ENCODE data around the gene CIB4.

Gene CIB4

DNA sequence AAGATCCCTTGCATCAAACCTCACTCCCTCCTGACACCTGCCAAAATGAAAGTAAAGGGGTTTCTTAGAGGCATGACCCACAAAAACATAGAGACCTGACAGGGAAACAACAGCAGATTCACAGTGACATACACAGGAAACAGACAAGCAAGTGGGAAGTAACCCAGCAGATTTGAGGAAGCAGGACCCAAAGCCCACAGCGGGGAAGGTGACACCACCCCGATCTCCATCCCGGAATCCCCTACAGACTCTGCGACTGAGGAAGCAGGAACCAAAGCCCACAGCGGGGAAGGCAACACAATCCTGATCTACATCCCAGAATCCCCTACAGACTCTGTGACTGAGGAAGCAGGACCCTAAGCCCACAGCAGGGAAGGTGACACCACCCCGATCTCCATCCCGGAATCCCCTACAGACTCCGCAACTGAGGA lies 21.6 kb downstream of the CIB4 start:
- DNase-seq = no peak

DNA sequence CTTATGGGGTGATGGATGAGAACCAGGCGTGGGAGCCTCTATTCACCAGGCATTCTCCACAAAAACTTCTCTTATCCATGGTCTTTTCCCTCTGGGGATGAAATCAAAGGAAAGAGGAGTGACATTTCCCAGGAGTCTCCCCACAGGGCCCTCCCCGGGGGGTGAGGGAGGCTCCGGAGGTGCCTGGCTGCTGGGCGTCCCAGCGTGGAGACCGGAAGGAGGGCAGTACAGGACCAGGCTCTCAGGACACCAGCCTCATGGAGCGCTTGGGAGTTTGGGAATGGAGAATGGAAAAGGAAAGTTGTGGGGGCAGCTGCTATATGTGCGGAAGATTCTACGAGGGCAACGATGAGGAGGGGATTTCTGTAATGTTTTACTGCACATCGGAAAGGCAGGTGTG lies 22.1 kb downstream of the CIB4 start:
- no peak for DNase-seq

DNA sequence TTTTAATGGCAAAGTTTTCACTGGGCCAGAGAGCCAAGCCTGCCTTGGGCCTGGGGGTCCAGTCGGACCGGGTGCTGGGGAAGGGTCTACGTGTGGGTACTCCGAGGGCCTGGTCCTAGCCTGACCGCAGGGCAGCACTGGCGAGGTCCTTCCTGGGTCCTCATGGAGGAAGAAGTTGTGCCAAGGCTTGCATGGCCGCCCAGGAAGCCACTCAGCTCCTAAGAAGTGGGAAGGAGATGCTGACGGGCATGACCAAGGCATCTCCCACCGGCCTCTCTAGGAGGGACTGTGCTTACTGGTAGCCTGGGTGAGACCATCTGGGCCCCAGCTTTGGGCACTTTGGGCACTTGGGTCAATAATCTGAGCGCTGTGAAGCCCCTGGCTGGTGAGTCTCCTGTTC lies 22.6 kb downstream of the CIB4 start:
- DNase-seq = no peak

DNA sequence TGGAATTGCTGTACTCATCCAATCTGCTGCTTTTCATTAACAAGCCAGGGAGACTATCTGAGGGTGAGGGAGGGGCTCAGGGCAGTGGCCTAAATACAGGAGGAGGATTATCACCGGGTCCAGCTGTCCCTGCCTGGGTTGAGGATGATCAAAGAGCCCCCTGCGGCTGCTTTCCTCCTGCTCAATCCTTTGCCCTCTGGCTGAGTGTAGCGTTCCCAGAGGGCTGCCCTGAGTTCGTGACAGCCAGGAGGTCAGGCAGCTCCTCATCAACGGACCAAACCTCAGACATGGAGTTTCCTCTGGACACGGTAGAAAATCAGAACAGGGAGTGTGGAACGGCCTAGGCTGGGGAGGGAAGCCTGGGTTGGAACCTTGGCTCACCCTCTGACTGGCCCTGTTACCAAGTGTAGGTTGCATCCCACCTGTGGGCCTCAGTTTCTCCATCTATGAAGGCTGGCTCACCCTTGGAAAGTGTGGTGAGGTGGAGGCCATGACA lies 23.5 kb downstream of the CIB4 start:
- DNase-seq = no peak

DNA sequence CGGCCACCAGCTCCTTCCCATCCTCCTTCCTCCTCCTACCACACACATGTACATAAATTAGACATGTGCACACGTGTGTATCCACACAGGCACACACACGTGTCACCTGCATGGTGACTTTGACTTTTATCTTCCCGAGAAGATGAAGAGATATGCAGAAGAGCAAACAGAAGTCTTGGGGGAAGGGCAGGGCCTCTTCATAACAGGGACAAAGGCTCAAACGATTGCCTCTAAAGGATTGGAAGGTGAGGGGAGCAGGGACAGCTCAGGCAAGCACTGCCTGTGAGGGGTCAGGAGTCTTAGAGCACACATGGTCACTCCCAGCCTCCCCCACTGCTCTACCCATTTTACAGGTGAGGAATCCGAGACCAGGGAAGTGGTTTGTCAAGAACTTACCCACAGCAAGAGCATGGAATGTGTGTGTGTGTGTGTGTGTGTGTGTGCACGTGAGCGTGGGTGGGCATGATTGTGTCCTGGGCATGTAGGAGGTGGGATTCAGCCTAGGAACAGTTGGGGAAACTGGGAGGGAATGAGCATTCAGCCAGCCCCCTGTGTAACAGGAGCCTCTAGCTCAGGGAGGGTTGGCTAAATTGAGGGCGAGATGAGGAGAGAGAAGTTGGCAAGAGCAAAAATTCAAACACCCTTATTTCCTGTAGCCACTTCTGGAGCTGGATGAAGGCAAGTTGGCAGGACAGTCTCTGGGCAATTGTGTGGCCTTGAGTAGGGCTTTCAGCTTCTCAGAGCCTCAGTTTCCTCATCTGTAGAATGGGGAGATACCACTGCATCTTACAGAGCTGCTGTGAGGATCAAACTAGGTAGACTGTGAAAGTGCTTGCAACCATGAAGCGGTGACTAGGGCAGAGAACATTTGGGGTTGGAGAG lies 24.2 kb downstream of the CIB4 start:
- no peak for DNase-seq

DNA sequence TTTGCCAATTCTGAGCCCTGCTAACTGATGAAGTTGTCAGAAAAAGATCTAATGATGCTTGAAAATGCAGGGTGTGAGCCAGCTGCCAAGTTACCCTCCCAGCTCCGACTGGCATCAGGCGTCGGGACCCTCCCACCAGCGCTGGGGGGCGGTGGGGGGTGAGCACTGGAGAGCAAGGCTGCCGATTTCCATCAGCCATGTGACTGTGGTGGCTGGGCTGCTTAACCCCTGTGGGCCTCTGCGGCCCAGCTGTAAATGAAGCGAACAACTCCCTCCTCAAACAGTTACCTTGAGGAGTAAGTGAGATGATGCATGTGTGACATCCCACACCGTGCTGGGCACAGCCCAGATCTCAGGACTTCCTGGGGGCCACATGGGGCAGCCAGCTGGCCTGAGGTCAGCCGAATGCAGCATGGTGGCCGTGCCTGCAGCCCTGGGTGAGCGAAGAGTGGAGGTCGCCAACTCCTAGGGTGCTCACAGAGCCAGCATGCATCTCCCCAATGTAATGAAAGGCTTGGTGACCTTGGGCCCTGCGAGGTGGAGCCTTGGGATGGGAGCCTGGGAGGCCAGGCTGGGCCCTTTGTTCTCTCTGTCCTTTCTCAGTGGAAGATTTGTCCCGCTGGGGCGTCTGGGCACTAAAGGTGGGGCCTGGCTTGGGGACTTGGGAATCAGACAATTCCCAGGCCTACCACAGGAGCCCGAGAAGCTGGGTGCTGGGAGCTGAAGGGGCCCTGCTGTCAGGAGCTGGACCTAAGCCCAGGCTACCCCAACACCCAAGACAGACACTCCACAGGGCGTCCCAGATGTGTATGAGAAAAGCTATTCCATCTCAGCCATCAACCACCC lies 25.1 kb downstream of the CIB4 start:
- DNase-seq = no peak

DNA sequence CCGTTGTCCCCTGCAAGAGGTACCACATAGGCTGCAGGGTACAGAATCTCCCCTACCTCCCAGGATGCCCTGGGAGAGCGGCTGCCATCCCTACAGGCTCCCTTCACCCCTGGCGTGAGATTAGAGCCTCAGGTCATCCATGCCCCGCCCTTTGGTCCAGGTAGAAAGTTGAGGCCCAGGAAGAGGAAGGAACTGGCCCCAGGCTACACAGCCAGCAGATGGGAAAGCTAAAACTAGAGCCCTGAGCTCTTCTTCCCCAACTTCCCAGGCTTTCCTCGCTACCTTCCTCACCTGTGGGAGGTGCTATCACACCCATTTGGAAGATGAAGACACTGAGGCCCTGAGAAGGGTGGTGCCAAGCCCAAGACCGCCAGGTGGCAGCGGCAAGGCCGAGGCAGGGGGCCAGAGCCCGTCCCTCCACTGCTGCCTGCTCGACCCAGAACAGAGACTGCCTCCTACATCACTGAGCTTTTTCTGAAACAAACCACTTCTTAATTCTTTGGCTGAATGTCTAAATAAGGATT lies 25.8 kb downstream of the CIB4 start:
- no peak for DNase-seq

DNA sequence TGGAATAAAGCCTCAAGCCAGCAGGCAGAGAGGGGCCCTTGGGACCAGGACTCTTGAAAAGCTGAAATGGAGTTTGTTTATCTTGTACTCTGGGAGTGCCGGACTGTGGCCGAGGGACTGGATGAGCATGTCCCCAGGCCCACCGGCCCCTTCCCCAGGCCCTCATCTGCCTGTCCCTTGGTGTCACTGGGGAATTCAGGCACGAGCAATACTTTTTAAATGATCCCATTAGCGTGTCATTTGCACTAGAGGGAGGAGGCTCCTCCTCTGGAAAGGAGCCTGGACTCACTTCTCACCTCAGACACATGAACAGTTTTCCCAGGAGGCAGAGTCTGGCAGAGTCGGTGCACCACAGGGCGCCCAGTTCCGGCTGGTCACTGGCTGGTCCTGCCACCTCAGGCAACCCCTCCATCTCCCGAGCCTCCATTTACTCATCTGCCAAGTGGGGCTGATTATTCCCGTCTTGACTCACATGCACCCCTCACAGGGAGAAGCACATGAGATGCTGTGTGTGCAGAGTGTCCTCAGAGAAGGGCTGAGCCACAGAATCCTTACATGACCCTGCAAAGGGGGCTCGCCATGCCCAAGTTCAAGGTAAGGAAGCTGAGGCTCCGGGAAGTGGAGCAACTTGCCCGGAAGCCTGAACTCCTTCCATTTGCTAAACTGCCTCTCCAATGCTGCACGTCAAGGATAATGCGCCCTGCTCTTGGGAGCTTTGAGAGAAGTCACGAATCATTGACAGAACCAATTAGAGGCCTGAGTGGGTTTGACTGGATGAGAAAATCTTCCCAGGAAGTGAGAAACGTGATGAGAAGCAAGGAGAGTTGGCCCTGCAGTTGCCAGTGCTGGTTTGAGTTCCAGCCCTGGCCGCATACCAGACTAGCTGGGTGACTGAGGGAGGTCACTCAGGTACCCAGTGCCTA lies 26.7 kb downstream of the CIB4 start:
- DNase-seq = no peak

DNA sequence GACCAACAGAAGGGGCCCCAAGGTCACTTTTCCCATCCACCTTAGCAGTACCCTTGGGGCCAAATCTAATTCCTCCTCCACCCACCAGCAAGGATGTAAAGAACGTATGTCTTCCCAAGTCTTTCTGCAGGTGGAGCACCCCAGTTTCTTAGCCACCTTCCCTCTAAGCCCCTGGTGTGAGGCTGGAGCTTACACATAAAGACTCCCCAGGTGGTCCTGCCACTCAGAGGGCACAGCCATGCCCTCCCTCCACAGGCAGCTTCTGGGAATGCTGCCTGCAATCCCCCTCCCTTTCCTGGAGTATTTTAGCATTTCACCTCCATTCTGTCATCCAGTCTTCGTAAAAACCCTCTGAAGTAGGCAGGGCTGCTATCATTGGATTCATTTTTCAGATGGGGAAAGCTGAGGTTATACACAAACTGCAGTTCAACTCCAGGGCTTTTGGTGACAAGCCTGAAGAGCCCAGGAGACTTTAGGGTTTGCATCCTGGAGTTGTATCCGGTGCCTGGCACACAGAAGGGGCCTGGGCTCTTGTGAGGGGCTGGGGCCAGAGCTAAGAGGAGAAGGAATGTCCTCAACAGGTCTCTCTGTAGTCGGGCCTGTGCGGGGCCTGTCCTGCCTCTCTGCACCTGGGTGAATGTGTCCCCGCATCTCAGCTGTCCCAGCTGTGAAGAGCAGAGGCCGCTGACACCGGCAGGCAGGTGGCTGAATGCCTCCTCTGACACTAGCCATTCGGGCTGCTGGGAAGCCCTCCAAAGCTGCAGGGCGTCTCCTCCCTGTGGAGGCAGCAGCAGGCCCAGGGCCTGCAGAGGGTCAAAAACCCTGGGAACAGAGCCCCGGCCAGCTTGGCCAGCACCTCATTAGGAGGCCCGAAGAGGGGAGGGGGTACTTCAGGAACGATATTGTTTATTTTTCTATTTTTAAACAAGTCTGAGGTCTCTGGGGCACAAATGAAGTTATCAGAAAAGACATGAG lies 27.6 kb downstream of the CIB4 start:
- peak; percentile 58 to 69 for DNase-seq

DNA sequence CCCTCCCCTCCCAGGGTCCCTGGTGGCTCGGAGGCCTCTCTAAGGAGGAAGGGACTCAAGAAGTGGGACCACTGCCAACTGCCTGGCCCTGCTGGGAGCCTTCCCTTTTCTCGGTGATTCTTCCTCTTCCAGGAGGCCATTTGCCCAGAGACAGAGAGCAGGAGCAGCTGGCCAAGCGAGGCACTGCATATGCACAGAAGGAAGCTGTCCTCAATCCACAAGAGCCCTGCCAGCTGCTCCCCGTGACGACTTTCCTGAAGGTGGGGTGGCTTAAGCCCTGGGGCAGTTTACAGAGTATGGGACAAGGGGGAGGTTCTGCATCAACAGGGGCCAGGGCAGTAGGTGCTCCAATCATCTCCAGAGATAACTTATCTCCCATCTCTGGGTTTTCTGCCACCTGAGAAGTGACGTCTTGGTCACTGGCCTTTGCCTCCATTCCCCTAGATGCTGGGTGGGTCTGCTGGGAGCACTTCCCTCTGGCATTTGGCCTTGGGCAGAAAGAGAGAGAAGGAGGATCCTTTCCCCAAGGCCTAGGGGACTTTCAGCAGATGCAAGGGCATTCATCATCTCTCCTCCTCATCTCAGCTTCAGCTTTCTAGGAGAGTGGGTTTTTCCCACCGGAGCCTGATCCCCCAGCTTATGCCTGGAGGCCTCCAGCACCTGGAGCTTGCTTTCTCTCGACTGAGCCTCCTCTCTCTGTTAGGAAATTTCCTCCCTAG lies 28.5 kb downstream of the CIB4 start:
- DNase-seq = peak; percentile 50 to 65

DNA sequence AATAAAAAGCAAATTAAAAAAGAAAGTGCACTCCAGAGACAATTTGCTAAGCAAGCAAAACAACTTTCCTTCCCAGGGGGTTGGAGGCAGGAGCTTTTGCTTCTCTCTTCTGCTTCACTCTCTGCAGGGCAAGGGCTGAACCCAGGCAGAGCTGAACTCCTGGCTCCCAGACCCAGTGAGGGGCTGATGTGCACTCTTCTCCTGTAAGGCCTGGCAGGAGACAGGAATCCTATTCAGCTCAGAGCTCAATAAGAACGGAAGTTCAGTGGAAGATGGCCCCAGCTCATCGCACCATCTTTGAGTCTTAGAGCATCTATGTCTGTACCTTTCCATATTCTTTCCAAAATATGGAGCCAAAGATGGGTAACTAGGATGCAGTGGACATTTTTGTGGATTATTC lies 29.1 kb downstream of the CIB4 start:
- no peak for DNase-seq

DNA sequence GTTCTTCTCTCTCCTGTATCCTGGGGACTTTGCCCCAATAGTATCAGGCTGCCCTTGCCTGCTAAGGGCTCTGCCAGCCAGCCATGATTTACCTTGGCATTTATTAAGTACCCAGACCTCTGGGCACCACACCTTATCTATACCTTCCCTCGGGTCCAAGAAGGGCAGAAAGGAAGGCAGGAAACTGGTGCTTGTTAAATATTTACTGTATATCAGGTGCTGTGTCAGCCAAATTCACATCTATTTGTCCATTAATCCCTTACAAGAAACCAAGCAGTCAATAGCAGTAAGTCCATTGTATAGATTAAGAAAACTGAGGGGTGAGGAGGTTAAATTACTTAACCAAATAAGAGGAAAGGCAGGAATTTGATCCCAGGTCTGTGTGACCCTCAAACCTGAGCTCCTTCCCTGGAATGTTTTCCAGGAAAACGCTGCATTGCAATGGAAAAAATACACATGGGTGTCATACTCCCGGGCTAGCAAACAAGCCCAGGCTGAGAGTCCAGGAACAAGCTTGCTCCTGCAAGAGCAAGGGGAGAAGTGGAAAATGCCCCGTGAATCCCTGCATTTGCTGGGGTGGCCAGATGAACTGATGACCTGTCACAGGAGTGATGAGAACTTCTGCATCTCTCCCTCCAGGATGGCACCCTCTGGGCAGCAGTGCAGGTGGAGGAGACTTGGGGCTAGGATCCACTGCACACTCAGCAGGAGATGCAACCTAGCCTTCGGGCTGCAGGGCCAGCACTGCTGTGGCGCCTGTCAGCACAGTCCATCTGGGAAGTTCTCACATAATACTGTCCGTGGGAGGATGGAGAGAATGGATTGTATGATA lies 30.4 kb downstream of the CIB4 start:
- DNase-seq = no peak

DNA sequence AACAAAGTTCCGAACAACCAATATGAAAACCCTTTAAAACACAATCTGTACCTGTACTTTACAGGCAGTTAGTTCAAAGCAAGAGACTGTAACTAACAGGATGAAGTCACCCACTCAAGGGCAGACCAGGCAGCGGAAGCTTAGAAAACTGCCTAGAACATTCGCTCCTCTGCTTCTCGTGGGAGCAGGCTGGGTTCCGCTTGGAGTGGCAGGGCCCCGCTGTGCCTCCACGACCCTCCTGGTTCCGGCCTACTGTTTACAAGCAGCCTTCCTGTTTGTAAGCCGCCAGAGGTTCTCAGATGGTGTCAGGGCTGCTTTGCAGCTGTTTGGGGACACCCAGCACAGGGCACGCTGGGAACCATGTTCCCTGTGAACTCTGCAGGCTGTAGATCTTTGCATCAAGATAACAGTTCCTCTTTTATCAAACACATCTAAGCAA lies 31.3 kb downstream of the CIB4 start:
- DNase-seq = no peak

DNA sequence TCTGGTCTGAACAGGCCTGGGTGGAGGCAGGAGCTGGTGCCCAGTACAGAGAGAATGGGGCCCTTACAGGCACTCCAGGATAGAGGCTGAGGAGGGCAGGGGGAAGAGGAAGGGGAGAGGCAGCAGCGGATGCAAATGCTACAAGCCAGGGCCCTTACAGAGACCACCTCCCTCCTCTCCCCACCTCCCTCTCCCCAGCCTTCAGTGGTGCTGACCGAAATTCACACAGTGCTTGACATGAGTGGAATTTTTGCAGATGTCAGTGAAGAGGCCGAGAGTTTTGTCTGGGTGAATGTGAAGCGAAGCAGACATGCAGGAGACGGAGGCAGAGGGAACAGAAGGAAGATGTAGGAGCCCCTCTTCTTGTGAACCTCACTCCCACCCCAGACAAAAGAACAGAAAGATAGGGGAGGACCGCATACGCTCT lies 31.9 kb downstream of the CIB4 start:
- no peak for DNase-seq

DNA sequence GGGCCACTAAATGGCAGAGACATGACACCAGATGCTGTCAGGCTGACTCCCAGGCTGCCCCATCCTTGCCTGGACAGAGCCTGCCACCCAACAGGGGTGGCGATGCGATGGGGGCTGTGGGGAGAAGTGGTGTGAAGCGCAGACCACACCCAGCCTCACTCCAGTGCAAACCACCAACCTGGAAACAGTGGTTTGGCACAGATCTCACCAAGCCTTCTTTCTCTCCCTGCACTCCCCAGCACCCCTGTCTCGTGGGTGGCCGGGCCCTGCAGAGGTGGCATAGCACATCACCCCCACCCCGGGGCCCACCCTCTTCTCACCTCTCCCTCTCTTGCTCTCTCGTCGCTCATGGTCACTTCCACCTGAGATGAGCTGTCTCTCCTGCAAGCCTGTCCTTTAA lies 32.6 kb downstream of the CIB4 start:
- no peak for DNase-seq

DNA sequence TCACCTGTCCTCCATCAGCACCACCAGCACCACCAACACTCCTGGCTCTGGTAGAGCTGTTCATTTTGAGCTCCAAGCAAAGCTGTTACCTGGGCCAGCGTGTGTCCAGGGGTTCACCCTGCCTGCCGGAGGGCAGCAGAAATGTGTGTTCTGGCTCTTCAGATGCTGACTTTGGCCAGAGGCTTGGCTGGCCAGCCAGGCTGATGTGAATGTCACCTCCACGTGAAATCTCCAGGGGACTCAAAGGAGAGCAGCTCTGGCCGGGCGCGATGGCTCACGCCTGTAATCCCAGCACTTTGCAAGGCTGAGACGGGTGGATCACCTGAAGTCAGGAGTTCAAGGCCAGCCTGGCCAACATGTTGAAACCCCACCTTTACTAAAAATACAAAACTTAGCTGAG lies 33.5 kb downstream of the CIB4 start:
- no peak for DNase-seq

DNA sequence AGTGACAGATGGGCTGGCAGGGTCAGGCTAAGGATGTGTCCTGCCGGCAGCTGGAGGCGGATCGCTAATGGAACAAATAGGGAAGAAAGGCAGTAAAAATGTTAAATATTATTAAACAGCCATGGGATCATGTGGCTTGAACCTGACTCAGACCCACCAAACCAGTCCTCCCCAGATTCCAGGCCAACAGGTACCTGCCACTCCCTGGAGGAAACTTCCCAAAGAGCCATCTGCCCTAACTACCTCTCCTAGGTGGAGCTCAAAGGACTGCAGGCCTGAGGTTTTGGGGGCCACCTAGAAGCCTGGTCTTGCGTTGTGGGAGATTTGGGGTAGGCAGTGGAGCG lies 34.3 kb downstream of the CIB4 start:
- DNase-seq = no peak

DNA sequence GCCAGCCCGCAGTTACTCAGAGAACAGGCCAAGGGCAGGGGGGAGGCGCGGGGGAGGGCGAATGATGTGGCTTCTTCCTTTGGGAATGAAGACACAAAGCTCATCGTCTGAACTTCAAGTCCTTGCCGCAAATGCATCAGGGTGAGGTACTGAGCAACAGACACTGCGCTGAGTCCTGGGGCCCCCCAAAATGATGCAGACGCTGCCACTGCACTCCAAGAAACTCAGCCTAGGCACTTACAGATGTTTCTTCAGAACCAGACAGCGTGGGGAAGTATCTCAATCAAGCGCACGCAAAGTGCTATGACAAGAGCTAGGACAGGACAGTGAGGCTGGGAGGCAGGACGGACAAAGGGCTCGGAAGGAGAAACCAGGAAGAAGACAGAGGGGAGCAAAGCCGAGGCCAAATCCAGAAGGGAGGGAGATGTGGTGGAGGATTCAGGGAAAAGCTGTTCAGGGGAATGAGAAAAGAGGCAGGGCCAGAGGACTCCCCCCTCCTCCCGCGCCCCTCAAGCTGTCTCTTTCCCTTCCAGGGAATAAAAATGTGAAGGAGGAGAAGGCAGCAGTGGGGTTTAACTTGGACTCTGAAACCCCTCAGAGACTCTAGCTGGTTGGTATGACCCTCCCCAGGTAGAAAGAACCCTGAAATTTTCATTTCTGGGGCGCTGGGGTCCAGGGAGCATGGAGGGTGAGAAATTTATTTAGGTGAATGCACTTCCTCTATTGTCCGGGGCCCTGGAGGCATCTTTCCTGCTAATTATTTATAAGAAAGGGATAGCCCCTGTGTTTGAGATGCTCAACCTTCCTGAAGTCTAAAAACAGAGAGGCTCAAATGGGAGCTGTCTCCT lies 34.9 kb downstream of the CIB4 start:
- DNase-seq = no peak
